ENCODE results near the gene NFE2L2.
A peak's percentile ranks its signal among the peaks of the same experiment; 100 is the strongest.
"Not testable (repeated sequence)": the region's sequence is repeated elsewhere in the genome, so short reads cannot be mapped to it uniquely, and the experiment has no call there.

Gene NFE2L2

DNA sequence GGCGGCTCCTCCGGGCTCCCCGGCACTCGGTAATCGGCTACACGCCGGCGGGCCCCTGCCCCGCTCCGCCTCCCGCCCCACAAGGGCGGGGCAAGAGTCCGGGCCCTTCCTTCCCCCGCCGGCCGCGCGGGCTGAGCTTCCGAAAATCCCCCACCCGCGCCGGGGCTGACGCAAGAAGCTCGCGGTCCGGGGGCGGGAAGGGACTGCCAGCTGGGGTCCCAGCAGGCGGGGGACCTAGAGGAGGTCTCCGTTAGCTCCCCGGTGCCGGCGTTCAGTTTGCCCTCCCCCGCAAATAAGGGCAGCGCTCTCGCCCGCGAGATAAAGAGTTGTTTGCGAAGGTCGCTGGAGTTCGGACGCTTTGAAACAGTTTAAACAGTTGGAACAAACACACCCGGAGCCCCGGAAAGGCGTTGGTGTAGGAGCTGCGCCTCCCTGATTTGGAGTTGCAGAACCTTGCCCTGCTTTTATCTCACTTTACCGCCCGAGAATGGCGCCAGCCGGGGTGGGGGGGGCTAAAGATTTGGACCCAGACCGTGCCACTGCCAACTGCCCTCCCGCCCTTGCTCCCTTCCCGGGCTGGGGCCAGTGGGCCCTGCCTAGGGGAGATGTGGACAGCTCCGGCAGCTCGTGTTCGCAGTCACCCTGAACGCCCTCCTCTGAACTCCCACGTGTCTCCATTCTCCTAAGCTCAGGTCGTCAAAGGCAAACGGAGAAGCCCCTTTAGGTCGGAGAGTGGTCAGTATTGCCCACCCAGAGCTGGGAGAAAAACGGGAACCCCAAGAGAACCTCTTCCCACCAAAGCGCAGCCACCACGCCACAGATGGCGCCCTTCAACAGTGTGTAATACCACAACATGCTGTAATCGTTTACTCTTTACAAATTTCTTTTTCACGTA, at the start of gene NFE2L2:
TSS of gene NFE2L2 (minus strand) at position 35 of the 895 bp plus-strand sequence. CDS start 151 bp downstream, outside the sequence.
- DNase-seq (ENCODE audit: low read depth in 2 of 2), result peak; percentile 83 to 96

DNA sequence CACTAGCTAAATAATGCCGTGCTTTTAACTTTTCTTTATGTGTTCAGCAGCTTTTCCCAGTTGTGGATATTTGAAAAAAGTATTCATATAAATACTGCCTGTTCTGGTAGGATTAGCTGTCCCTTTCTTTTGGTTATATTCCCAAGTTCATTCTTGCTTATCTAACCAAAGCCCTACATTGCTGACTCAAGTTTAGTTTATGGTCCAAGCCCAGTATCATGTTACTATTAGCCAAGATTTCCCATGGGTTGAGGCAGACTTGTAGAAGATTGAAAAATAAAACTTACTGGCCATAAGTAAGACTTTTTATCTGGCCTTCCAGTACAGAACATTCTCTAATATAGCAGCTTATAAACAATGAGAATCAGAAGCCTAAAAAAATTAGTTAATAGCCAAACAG, 49.7 kb upstream of the NFE2L2 start:
- DNase-seq (ENCODE audit: low read depth in 2 of 2), result no peak

DNA sequence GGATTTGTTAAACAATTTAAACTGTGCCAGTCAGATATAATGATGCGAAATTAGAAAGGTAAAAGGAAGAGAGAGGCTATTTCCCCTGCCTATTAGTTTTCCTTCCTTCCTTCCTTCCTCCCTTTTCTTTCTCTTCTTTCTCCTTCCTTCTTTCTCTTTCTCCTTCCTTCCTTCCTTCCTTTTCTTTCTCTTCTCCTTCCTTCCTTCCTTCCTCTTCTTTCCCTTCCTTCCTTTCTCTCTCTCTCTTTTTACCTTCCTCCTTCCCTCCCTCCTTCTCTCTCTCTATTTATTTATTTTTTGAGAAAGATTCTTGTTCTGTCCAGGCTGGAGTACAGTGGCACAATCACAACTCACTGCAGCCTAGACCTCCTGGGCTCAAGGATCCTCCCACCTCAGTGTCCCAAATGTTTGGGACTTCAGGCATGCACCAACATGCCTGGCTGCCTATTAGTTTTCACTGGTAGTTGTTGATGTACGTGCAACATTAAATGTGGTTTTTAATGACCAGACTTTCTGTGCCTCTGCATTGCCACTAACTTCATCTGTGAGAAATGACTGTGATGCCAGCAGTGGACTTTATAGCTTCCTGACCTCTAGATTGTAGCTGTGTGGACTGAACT, 48.7 kb upstream of the NFE2L2 start:
- no peak for DNase-seq (ENCODE audit: low read depth in 2 of 2)

DNA sequence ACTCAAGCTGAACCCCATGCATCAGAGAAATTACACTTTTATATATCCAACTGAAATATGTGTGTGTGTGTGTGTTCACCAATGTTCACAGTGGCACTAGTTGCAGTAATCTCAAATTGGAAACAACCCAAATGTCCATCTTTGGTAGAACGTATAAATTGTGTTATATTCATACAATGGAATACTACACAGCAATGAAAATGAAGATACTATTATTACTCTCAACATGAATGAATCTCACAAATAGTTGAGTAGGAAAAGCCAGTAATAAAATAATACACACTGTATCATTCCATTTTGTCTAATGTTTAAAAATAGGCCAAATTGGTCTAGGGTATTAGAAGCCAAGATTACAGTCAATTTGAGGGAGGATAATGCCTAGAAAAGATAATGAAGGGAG, 48.0 kb upstream of the NFE2L2 start:
- no peak for DNase-seq (ENCODE audit: low read depth in 2 of 2)

DNA sequence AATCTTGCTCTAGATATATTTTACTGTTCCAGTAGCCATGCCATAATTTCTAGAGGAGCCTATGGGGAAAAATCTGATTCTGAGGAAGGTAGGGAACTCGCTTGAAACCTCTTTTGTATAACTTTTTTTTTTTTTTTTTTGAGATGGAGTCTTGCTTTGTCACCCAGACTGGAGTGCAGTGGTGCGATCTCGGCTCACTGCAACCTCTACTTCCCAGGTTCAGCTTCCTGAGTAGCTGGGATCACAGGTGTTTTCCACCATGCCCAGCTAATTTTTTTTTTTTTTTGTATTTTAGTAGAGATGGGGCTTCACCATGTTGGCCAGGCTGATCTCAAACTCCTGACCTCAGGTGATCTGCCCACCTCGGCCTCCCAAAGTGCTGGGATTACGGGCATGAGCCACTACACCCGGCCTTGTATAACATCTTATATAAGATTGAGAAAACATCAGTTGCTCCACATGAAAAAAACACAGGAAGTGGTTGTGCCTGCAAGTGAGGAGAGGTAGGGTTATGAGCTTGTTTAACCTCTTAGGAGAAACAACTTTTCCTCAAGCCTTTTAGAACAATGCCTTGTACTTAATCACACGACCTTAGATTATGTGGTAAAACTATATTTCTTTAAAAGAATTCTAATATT, 45.3 kb upstream of the NFE2L2 start:
- DNase-seq (ENCODE audit: low read depth in 2 of 2), result not testable (repeated sequence)

DNA sequence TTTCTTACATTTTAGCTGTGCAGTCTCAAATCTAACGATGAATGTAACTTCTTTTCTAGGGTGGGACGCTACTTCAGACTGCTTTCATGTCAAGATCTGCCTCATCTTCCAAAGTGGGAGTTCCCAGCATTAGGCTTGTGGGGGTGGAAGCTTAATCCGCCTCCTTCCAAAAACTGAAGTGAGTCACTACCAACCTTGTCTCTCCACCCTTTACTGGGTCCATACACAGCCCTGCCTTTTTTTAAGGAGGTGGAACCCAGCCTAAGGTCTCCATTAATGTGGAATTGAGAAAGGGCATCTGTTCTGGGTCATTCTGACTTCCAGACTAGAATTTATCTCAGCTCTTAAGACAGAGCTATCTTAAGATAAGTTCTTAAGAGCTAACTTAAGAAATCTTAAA, 42.0 kb upstream of the NFE2L2 start:
- no peak for DNase-seq (ENCODE audit: low read depth in 2 of 2)

DNA sequence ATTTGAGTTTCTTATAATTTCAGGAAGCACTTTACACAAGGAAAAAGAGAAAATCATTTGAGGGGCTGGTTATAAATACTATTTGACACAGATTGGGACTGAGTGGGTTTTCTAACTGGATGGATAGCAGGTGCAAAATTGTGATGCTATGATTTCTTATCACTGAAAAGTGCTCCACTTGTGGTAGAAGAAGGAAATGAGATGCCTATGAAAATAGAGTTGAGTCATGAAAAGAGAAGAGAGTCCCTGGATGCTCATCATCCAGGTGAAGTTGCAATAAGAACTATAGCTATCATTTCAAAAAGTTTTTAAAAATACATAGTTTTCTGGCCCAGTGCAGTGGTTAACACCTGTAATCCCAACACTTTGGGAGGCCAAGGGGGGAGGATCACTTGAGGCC, 39.4 kb upstream of the NFE2L2 start:
- DNase-seq (ENCODE audit: low read depth in 2 of 2), result no peak

DNA sequence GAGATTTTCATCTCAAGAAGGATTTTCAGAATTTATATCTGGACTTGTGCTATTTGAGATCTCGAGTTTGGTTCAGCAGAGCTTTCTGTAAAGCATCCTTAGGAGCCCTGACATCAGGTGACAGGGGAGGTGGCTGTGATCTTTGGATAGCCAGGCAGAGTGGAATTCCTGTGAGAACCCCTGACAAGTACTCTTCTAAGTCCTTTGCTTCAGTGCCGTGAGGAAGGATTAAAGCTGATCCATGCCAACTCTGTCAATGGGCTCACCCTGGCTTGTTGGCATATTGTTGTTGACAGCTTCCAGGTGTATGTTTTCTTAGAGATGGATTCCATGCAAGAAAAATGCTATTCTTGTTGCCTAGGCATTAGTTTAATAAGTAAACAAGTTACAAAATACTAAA, 38.0 kb upstream of the NFE2L2 start:
- DNase-seq (ENCODE audit: low read depth in 2 of 2), result no peak

DNA sequence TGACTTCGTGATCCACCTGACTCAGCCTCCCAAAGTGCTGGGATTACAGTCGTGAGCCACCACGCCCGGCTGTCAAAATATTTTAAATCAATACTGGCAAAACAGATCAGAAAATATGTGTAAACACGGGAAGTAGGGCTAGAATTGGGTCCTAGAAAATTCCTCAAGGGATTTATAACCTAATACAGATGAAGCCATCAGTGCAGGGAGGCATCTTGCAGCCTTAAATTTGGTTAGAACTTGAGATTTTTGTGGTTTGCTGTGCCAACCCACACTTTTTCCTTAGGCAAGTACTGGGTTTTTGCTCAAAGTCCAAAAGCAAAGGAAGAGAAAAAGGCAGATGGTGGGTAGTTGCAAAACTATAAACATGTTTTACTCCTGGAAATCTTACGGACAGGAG, 33.7 kb upstream of the NFE2L2 start:
- DNase-seq (ENCODE audit: low read depth in 2 of 2), result no peak

DNA sequence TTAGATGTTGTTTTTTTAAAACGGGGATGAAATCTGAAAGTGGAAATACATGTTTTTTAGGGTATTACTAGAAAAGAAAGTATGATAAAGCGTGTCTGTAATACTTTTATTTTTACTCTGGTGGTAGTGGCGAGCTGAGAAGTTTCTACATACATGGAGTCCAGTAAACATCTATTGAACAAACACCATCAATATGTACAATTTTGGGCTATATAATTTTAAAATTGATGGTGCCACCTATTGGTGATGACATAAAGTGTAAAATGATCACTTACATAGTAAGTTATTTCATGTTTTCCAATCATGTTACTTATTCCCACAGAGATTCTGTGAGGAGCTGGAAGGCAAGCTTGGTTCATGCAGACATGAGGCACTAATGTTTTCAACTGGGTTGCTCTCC, 31.5 kb upstream of the NFE2L2 start:
- DNase-seq (ENCODE audit: low read depth in 2 of 2), result no peak

DNA sequence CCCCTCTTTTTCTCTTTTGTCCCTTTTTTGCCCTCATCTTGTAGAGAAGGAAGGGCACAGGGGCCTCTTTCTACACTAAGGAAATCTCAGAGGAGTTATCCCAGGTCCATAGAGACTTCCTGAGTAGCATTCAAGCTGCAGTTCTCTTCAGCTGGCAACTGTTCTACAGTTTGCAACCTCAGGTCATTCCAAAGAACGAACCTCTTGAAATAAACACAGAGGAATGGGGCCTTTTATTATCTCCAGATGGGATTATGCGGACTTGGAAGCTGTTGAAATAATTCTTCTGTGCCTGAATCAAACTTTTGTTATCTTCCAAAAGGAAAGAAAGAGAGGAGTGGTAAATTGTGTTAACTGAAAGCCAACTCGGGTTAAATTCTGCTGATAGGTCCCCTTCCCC, 31.0 kb upstream of the NFE2L2 start:
- DNase-seq (ENCODE audit: low read depth in 2 of 2), result no peak

DNA sequence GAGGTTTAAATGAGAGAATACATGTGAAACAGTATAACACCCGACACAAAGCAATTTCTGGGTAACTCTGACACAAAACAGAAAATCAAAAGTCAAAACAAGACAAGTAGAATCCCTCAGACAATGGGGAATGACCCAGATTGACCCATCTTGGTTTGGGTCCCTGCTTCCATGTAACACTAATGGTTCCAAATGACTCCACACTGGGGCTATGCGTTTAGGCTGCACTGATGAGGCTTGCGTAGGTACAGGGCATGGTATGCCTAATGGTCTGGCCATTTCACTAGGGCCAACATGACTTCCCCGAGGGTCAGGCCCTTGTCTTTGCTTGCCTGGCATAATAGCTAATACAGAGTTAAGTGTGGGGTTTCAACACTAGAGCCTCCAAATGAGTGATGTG, 27.2 kb upstream of the NFE2L2 start:
- no peak for DNase-seq (ENCODE audit: low read depth in 2 of 2)

DNA sequence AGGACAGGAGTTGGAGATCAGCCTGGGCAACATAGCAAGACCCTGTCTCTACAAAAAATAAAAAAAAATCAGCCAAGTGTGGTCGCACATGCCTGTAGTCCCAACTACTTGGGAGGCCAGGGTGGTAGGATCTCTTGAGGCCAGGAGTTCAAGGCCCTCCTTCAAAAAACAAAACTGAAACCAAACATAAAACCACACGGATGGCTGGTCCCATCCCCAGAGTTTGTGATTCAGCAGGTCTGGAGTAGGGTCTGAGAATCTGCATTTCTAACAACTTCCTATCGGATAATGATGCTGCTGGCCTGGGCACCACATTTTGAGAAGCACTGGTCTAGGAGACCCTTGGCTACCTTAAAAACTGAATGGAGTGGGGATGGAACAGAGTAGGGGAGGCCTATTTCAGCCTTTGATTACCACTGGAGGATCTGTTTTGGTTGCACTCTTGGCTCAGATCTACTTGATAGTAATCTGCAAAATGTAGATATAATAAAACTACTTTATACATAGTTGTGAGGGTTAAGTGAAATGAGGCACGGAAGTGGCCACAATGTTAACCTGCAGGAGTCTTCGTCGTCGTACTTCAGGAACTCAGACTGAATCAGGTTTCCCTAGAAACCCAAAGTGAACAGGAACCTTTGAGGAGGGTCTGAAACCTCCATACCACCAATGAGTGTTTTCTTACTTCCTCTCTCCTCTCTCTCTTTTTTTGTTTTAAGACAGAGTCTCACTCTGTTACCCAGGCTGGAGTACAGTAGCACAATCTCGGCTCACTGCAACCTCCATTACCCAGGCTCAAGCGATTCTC, 25.5 kb upstream of the NFE2L2 start:
- DNase-seq (ENCODE audit: low read depth in 2 of 2), result no peak

DNA sequence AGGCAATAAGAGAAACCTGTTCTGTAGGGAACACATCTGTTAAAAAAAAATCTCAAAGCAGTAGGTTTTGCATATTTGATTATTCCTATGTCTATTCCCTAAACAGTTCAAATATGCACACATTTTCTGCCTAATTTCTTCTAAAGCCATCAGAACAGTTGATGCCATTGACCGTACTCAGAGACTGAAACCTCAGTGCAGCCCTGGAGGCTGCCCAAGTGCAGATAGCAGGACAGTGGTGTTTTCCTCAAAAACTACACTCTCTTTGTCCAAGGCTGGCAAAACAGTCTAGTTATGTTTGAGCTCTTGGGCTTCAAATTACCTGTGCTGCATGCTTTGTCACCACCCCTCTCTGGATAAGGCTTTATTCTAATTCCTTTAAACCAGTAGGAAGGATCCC, 23.3 kb upstream of the NFE2L2 start:
- no peak for DNase-seq (ENCODE audit: low read depth in 2 of 2)

DNA sequence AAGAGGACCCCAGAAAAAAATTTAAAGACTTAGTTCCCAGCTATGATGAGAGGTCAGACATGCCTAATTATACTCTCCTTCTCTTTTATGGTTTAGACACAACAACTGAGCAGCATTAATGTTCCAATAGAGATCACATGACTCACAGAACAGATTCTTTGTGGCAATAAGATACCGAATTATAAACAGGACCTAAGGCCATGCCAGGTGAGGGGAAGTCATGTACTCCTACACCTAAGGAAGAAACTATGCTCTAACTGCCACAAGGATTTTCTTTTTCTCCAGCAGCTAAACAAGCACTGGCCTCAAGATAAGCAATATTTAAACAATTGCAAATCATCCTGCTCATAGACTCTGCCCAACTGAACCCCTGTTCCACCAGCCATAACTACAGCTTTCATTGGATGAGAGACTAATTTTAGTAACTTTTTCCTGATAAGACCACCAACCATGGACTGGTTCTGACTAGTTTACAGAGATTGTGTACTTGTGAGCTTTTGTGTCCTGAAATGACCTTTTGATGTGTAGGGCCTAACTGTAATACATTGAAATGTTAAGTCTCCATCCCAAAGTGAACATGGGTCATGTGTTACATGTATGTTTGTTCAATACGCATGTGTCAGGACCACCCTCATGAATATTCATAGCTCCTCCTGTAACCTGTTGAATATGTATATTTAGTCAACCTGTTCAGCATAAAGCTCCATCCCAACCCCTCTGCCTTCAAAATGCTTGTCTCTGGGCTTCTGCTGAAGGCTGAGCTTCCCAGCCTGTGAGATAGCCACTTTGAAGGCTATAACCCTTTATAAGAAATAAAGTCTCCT, 21.6 kb upstream of the NFE2L2 start:
- DNase-seq (ENCODE audit: low read depth in 2 of 2), result no peak

DNA sequence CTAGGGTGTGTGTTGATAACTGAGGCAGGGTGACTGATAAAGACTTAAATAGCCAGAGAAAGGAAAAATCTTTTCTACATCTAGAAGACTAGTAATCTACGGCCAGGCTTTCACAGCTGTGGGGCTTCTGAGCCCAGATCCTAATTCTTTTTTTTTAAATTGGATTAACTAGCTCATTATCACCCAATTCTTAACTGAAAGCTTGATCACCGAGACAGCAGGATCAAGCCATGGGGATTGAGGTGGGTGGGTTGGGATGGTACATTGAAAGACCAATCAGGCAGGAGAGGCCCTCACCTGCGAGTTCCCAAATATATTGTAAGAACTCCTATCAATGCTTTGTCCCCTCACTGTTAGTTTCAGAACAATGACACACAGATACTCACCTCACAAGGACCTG, 20.0 kb upstream of the NFE2L2 start:
- no peak for DNase-seq (ENCODE audit: low read depth in 2 of 2)

DNA sequence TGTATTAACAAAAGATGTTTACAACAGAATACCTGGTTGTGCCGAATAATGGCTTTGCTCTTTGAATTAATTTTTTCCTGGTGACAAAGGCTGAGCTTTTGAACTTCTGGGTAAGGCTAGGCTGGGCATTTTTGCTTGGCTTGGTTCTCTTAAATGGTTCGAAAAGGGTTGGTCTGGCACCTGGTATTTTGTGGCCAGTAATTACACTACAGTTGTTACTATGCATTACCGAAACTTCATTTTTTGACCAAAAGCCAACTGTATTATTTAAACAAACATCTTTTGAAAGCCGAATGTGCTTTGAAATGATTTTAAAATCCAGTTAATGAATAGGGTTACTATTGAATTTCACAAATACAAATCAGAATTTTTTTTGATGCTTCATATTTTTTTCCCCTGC, 19.4 kb upstream of the NFE2L2 start:
- no peak for DNase-seq (ENCODE audit: low read depth in 2 of 2)

DNA sequence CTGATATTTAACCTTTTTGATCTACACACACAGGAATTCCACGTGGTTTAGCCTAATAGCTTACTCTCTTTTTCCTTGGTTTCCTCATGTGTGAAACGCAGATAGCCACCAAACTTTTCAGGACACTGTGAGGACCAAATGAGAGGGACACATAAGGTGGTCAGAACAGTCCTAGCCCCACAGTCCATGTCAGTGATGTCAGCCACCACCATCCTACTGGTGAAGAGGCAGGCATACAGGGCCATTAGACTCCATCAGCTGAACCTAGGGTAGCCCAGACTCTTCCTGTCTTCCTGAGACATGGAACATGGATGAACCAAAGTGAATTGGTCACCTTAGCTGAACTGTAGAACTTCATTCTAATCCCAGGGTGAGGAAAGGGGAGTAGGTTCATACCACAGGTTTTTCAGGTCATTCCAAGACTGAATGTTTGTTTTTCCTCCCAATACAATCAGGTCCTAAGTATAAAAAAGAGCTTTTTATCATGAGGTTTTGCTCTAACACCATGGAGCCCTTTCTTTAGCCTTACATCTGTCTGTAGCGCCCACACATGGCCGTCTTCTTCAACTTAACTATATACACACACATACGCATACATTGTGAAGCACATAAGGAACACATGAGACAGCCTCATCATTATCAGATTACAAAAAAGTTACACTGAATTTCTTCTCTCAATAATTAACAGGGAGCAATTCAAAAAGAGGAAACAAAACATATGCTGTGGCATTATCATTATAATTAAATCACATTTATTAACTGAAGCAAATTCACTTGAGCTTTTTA, 18.5 kb upstream of the NFE2L2 start:
- no peak for DNase-seq (ENCODE audit: low read depth in 2 of 2)

DNA sequence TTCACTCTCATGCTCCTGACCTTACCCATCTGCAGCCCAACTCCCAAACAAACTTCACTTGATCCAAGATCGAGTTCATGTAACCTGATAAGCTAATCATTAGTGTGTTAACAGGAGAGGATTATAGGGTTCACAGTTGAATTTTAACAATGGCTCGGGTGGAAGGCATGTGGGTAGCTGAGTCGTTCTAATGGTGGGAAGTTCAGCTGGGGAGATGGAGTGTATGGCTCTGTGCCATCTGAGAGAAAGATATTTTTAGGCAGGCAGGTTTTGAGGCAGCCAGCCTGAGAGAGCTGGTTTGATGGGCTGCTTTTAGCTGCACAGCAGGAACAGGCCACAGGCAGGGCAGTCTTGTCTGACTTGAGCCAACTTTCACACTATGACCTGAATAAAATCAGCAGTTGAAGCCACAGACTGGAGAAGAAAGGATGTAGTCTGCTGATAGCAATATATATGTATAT, 17.7 kb upstream of the NFE2L2 start:
- no peak for DNase-seq (ENCODE audit: low read depth in 2 of 2)

Measured in stimulated activated CD4-positive, alpha-beta T cell treated with anti-CD3 and anti-CD28 coated beads, Interleukin-1b, Interleukin-23, amount 100 ng/mL, for 1 hour (primary cell).